Pons (tissue), 1 donor: ENCODE results near the gene PRSS48.
A peak's percentile ranks its signal among the peaks of the same experiment; 100 is the strongest.
"Not testable (repeated sequence)": the region's sequence is repeated elsewhere in the genome, so short reads cannot be mapped to it uniquely, and the experiment has no call there.

Experiments used
- DNase-seq: peaks from one replicate; pipeline ENCODE4 v3.0.0-alpha.2; 2016; ENCODE audit warnings: low spot score

The PRSS48 gene

DNA sequence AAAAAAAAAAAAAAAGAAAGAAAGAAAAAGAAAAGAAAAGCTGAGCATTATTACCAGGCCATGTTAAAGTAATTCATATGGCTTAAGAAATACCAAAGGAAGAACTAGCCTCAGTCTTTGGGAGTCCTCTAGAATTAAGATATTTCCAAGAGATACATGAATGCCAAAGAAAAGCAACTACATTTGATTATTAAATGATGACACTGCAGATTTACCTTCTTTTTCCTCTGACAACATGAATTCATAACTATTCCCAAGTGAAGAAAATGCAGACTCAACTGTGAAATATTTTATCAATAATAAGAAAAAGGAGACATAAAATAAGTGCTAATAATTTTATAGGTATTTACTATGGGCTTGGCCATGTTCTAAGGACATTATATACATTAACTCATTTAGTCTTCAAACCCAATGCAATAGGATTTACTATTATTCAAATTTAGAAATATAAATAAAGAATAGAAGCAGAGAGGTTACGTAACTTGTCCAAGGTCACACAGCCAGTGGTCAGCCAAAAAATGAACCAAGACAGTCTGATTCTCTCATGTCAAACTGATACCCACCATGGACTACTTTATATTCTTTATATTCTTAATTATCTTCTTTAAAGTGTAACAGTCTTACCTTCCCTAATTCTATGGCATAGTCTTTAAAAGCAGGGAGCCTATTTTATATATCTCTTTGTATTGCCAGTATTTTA lies 41.5 kb downstream of the PRSS48 start:
- DNase-seq, result no peak

DNA sequence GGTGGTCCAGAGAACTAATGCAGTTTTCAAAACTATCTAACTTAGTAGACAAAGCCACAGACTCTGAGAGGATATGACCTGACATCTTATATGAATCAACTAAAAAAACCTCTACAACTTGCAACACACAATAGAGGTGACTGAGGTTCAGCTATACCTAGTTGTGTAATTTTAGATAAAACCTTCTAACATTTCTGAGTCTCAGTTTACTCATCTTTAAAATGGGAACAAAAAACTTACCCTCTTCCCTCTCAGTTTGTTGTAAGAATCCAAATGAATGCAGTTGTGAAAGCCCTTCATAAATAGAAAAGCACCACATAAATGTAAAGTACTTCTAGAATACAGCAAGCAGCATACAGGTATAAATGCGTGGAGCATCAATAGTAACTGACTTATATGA lies 42.5 kb downstream of the PRSS48 start:
- DNase-seq, result no peak

- no peak for DNase-seq
These were observed 44.6 kb downstream of the PRSS48 start for GRCh38 chr4:151321586-151321985.

DNA sequence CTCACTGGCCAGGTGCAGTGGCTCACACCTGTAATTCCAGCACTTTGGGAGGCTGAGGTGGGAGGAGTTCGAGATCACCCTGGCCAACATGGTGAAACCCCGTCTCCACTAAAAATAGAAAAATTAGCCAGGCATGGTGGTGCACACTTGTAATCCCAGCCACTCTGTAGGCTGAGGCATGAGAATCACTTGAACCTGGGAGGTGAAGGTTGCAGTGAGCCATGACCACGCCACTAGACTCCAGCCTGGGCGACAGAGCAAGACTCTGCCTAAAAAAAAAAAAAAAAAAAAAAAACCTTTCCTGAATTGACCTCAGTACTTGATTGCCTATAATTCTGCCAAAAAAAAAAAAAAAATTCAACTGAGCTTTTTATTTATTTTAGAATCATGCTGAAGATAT lies 45.2 kb downstream of the PRSS48 start:
- DNase-seq, result not testable (repeated sequence)

- DNase-seq, result peak; percentile 32
These were observed 45.6 kb downstream of the PRSS48 start for GRCh38 chr4:151322570-151322969.

GRCh38 chr4:151323667-151324066 lies 46.7 kb downstream of the PRSS48 start:
- DNase-seq, result no peak

GRCh38 chr4:151324124-151324751 lies 47.3 kb downstream of the PRSS48 start:
- peak; percentile 68 for DNase-seq

GRCh38 chr4:151324752-151325110 lies 47.8 kb downstream of the PRSS48 start:
- peak; percentile 54 for DNase-seq

- DNase-seq, result peak; percentile 63
These were observed 48.4 kb downstream of the PRSS48 start, which contains the start of gene SH3D19 for GRCh38 chr4:151325111-151325948. Gene SH3D19, minus strand, starts transcription at chr4:151325605. Its CDS starts 253 bp downstream, at chr4:151325352.

- DNase-seq, result no peak
These were observed 48.9 kb downstream of the PRSS48 start for GRCh38 chr4:151325949-151326246.

DNA sequence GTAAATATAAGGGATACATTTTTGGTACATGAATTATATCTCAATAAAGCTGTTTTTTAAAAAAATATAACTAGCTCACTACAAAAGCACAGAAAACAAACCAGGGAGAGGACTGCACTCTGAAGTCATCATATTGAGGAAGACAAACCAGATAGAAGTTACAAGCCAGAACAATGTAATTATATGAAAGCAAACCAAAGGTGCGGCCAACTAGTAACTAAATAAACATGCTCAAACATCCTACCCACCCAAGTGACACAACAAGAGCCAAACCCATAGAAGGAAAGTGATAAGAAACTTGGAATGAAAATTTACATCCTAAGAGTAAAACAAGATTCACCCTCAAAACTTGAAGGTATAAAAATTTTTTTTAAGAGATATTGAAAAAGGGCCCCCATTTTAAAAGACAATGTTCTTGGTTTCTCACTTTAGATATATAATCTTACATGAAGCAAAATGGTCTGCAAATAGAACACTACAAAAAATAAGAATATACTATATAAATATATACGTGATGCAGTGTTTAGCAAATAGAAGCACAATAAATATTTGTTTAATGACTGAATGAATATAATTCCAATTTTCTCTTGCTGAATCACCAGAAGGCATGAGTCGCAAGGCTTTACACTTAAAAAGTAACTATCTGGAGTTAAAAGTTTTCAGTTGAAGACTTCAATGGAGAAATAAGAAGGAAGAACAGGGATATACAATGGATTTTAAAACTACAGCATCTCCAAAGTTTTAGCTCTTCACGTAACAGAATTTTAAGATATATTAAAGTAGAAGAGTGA lies 52.5 kb downstream of the PRSS48 start:
- no peak for DNase-seq

DNA sequence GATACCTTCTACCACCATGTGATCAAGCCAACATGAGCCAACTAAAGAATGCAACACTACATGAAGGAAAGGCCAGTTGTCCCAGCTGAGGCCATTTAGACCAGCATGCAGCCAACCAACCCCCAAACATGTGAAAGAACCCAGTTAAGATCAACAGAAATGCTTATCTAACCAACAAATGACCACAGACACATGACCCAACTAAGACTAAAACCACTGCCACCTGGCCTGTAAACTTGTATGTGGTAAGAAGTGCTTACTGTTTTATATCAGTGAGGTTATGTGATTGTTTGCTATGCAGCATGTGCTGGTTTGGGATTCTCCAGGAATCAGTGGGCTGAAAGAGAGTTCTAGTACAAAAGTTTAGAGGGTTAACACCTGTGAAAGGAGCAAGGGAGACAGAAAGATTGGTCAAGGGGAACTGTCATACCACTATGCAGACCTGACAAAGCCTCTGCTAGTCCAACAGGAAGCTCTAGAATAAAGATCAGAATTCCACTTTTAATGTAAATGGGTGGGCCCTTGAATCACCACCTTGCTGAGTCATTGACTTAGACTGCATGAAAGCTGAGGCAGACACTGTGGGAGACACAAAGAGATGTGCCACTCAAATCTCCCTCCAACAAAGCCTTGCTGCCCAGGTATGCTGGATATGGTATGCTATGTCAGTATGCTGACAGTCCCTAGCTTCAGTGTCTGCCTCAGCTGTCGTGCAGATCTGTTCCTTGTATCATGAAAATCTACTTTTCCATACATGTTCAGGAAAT lies 54.5 kb downstream of the PRSS48 start:
- DNase-seq, result no peak

DNA sequence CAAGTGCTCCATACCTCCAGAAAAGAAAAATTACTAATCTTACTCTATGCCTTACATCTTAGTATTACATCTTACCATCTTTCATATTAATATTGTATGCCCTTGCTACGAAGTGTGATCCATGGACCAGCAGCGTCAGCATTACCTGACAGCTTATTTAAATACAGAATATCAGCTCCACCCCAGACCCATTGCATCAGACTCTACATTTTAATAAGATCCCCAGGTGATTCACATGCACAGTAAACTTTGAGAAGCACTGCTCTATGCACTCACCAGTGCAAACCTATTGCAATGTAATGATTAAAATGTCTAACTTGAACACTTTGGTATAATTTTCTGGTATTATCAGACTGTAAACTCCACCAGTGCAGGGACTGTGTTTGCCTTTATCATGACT lies 62.5 kb downstream of the PRSS48 start:
- no peak for DNase-seq

GRCh38 chr4:151340751-151341385 lies 63.9 kb downstream of the PRSS48 start:
- DNase-seq, result no peak
